ENCODE measurements around the gene PRPF19. TPM values are rescaled to one million over a fixed set of nuclear protein-coding genes. Genes with fewer than 3 reads are reported as not detected.

PRPF19 gene
- total RNA-seq, 2 experiments from 2014 or later, result 120 to 153 TPM

GRCh38 chr11:60939855-60940254 is 33.5 kb upstream of the PRPF19 start:
- DNase-seq (ENCODE audit: low spot score), result no peak
- TF ChIP-seq CTCF (conservative IDR thresholded peaks at IDR 0.05; ENCODE audit: low read length) (no peak), EZH2phosphoT487 (IDR thresholded peaks at IDR 0.05; ENCODE audit: borderline replicate concordance, low read depth, low read length) (no peak)
- H3K4me1 ChIP-seq (ENCODE audit: insufficient read depth, low read length, poor library complexity, severe bottlenecking), result peaks cover 21% of the 10 kb centered on the region
- intact Hi-C loops (cut with micrococcal nuclease; ENCODE audit: unreplicated experiment), result no loop called here
- CTCF ChIA-PET (ENCODE audit: unreplicated experiment), result interaction anchor here (1.9 kb wide), 1 partner anchor 10 kb away, joined by 5 read pairs; no protein-coding TSS in a partner anchor
- BruUV-seq (replicated peaks), result no TSS peak
- H3K79me2 ChIP-seq (ENCODE audit: insufficient read depth, low read depth, low read length), result no peaks in the 10 kb centered on the region
- no peak overlapping the region for H2AFZ ChIP-seq (ENCODE audit: low read length)
- peaks cover 20% of the 10 kb centered on the region; the same call in 1 of the 2 replicates for H3K36me3 ChIP-seq (ENCODE audit: insufficient read depth, low read length)
- no peaks in the 10 kb centered on the region for H3K9me3 ChIP-seq (ENCODE audit: low read length)
- H3K9me2 ChIP-seq (ENCODE audit: insufficient read depth, low read length), result no peaks in the 10 kb centered on the region
- no peak overlapping the region for H3K27ac ChIP-seq (ENCODE audit: low read depth, low read length, poor library complexity, severe bottlenecking)
- POLR2A ChIA-PET, result interaction anchor here (0.6 to 1.8 kb wide), 6 partner anchors 9 to 31 kb away, joined by 3 to 11 read pairs (median 6); no protein-coding TSS in a partner anchor
- H3K4me2 ChIP-seq (ENCODE audit: low read length), result no peak overlapping the region
- H3K4me3 ChIP-seq (ENCODE audit: low read depth, low read length, poor library complexity, severe bottlenecking), result no peak overlapping the region
- no peaks in the 10 kb centered on the region for H4K20me1 ChIP-seq (ENCODE audit: insufficient read depth, low read length)

- Histone ChIP-seq H3K9me3 (ENCODE audit: low read length) (no peaks in the 10 kb centered on the region), H3K4me2 (ENCODE audit: low read length) (no peak overlapping the region), H3K79me2 (ENCODE audit: insufficient read depth, low read depth, low read length) (no peaks in the 10 kb centered on the region), H2AFZ (ENCODE audit: low read length) (no peak overlapping the region), H4K20me1 (ENCODE audit: insufficient read depth, low read length) (no peaks in the 10 kb centered on the region), H3K9me2 (ENCODE audit: insufficient read depth, low read length) (no peaks in the 10 kb centered on the region), H3K4me1 (ENCODE audit: insufficient read depth, low read length, poor library complexity, severe bottlenecking) (peaks cover 21% of the 10 kb centered on the region), H3K27ac (ENCODE audit: low read depth, low read length, poor library complexity, severe bottlenecking) (no peak overlapping the region), H3K4me3 (ENCODE audit: low read depth, low read length, poor library complexity, severe bottlenecking) (no peak overlapping the region), H3K36me3 (ENCODE audit: insufficient read depth, low read length) (peaks cover 20% of the 10 kb centered on the region; the same call in 1 of the 2 replicates)
- ChIA-PET POLR2A (interaction anchor here (0.6 to 1.8 kb wide), 2 partner anchors 11 to 30 kb away, joined by 3 to 6 read pairs; no protein-coding TSS in a partner anchor), CTCF (ENCODE audit: unreplicated experiment) (interaction anchor here (1.9 kb wide), 1 partner anchor 11 kb away, joined by 5 read pairs; no protein-coding TSS in a partner anchor)
- DNase-seq (ENCODE audit: low spot score), result no peak
- intact Hi-C loops (cut with micrococcal nuclease; ENCODE audit: unreplicated experiment), result no loop called here
- no TSS peak for BruUV-seq (replicated peaks)
- TF ChIP-seq EZH2phosphoT487 (IDR thresholded peaks at IDR 0.05; ENCODE audit: borderline replicate concordance, low read depth, low read length) (no peak), CTCF (conservative IDR thresholded peaks at IDR 0.05; ENCODE audit: low read length) (no peak)
These were observed 32.9 kb upstream of the PRPF19 start for GRCh38 chr11:60939301-60939700.

GRCh38 chr11:60938500-60938899 is 32.1 kb upstream of the PRPF19 start:
- no peak for TF ChIP-seq EZH2phosphoT487 (IDR thresholded peaks at IDR 0.05; ENCODE audit: borderline replicate concordance, low read depth, low read length)
- TF ChIP-seq CTCF (conservative IDR thresholded peaks at IDR 0.05; ENCODE audit: low read length), result no peak
- H3K79me2 ChIP-seq (ENCODE audit: insufficient read depth, low read depth, low read length), result no peaks in the 10 kb centered on the region
- H3K9me3 ChIP-seq (ENCODE audit: low read length), result no peaks in the 10 kb centered on the region
- H3K4me3 ChIP-seq (ENCODE audit: low read depth, low read length, poor library complexity, severe bottlenecking), result no peak overlapping the region
- no peaks in the 10 kb centered on the region for H3K9me2 ChIP-seq (ENCODE audit: insufficient read depth, low read length)
- DNase-seq (ENCODE audit: low spot score), result no peak
- H4K20me1 ChIP-seq (ENCODE audit: insufficient read depth, low read length), result no peaks in the 10 kb centered on the region
- BruUV-seq (replicated peaks), result no TSS peak
- H3K4me1 ChIP-seq (ENCODE audit: insufficient read depth, low read length, poor library complexity, severe bottlenecking), result peaks cover 24% of the 10 kb centered on the region
- H3K27ac ChIP-seq (ENCODE audit: low read depth, low read length, poor library complexity, severe bottlenecking), result no peak overlapping the region
- ChIA-PET CTCF (ENCODE audit: unreplicated experiment) (no interaction called here), POLR2A (no interaction called here)
- no peak overlapping the region for H2AFZ ChIP-seq (ENCODE audit: low read length)
- no peak overlapping the region for H3K4me2 ChIP-seq (ENCODE audit: low read length)
- intact Hi-C loops (cut with micrococcal nuclease; ENCODE audit: unreplicated experiment), result no loop called here
- peaks cover 20% of the 10 kb centered on the region; the same call in 1 of the 2 replicates for H3K36me3 ChIP-seq (ENCODE audit: insufficient read depth, low read length)

Measured in OCI-LY7 (cell line).